BE2C (cell line): Measurements from ENCODE around the gene NGEF.

Experiments
- DNase-seq: peaks from one replicate; pipeline ENCODE4 v3.0.0-alpha.2; 2020
- H3K27me3 ChIP-seq: fragments of 250-450 bp; sonication (Bioruptor Pico); 2 replicates; pipeline ENCODE4 v1.5.1; 2020; ENCODE audit warnings: mild to moderate bottlenecking
- H3K36me3 ChIP-seq: fragments of 250-450 bp; sonication (Bioruptor Pico); 2 replicates; pipeline ENCODE4 v1.5.1; 2020; ENCODE audit warnings: mild to moderate bottlenecking
- H3K4me1 ChIP-seq: fragments of 250-450 bp; sonication (Bioruptor Pico); 2 replicates; pipeline ENCODE4 v1.5.1; 2020
- H3K4me3 ChIP-seq: 2 replicates; pipeline ENCODE4 v1.5.1; 2011; ENCODE audit warnings: low read depth, low read length
- H3K9me3 ChIP-seq: fragments of 250-450 bp; sonication (Bioruptor Pico); 2 replicates; pipeline ENCODE4 v1.5.1; 2020
- CTCF ChIP-seq: IDR thresholded peaks from 2 replicates; pipeline ENCODE4 v1.5.1; 2012; ENCODE audit warnings: mild to moderate bottlenecking, low read depth, low read length

Gene NGEF

GRCh38 chr2:232878855-232879617 lies 134.0 kb downstream of the NGEF start:
- no peak for TF ChIP-seq CTCF
- Histone ChIP-seq H3K4me1 (no peaks in the 10 kb centered on the region), H3K27me3 (peaks cover 20% of the 10 kb centered on the region), H3K4me3 (no peak overlapping the region), H3K9me3 (no peaks in the 10 kb centered on the region), H3K36me3 (no peaks in the 10 kb centered on the region)
- DNase-seq = no peak

GRCh38 chr2:232877940-232878511 lies 135.0 kb downstream of the NGEF start:
- Histone ChIP-seq H3K4me1 (no peaks in the 10 kb centered on the region), H3K9me3 (no peaks in the 10 kb centered on the region), H3K36me3 (no peaks in the 10 kb centered on the region), H3K4me3 (no peak overlapping the region), H3K27me3 (peaks cover 20% of the 10 kb centered on the region)
- no peak for DNase-seq
- TF ChIP-seq CTCF = no peak

- Histone ChIP-seq H3K4me1 (no peaks in the 10 kb centered on the region), H3K9me3 (no peaks in the 10 kb centered on the region), H3K36me3 (no peaks in the 10 kb centered on the region), H3K27me3 (peaks cover 20% of the 10 kb centered on the region), H3K4me3 (peak overlapping the region; percentile 19; the same call in 1 of the 2 replicates)
- TF ChIP-seq CTCF = no peak
- no peak for DNase-seq
These were observed 136.0 kb downstream of the NGEF start for GRCh38 chr2:232876978-232877441.

GRCh38 chr2:232876161-232876977 lies 136.7 kb downstream of the NGEF start:
- H3K4me3 ChIP-seq = peak overlapping the region; percentile 19
- no peaks in the 10 kb centered on the region for H3K9me3 ChIP-seq
- TF ChIP-seq CTCF = peak; percentile 1; the same call in 1 of the 2 replicates
- no peaks in the 10 kb centered on the region for H3K36me3 ChIP-seq
- DNase-seq = no peak
- H3K4me1 ChIP-seq = no peaks in the 10 kb centered on the region
- H3K27me3 ChIP-seq = peaks cover 20% of the 10 kb centered on the region

GRCh38 chr2:232875256-232876121 lies 137.6 kb downstream of the NGEF start:
- Histone ChIP-seq H3K27me3 (peaks cover 20% of the 10 kb centered on the region), H3K36me3 (no peaks in the 10 kb centered on the region), H3K9me3 (no peaks in the 10 kb centered on the region), H3K4me1 (no peaks in the 10 kb centered on the region), H3K4me3 (no peak overlapping the region)
- DNase-seq = no peak
- TF ChIP-seq CTCF = no peak
